Mucosa of gallbladder (tissue), 1 donor: Measurements from ENCODE around the gene TSPAN14. TPM values are rescaled to one million over a fixed set of nuclear protein-coding genes. Genes with fewer than 3 reads are reported as not detected.
"Not testable (repeated sequence)": the region's sequence is repeated elsewhere in the genome, so short reads cannot be mapped to it uniquely, and the experiment has no call there.

Experiments
- DNase-seq: peaks from one replicate; pipeline ENCODE4 v3.0.0-alpha.2; 2020; ENCODE audit warnings: low spot score
- total RNA-seq: library from RNA; stranded (reverse); gene quantifications from one replicate; pipeline ENCODE4 v1.2.1, GENCODE V29; 2021
- donor health status: DM: no; HTN: no; CAD: no.

Gene TSPAN14
- total RNA-seq, 1 donor from 2014 or later, result 124 TPM

DNA sequence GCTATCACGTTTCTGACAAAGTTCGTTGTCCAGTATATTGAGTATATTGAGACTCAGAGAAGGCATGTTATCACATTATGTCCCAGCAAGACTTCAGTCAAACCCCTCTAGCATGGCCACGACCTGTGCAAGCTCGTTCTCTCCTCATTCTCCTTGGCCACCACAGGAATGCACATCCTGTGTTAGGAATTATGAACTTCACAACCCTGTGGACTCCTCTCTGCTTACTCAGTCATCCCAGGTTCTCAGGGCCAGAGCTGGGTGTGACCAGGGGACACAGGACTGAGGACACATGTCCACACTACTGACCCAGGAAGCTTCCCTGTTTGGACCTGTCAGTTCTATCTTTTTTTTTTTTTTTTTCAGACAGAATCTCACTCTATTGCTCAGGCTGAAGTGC, 87.9 kb downstream of the TSPAN14 start:
- DNase-seq, result no peak

DNA sequence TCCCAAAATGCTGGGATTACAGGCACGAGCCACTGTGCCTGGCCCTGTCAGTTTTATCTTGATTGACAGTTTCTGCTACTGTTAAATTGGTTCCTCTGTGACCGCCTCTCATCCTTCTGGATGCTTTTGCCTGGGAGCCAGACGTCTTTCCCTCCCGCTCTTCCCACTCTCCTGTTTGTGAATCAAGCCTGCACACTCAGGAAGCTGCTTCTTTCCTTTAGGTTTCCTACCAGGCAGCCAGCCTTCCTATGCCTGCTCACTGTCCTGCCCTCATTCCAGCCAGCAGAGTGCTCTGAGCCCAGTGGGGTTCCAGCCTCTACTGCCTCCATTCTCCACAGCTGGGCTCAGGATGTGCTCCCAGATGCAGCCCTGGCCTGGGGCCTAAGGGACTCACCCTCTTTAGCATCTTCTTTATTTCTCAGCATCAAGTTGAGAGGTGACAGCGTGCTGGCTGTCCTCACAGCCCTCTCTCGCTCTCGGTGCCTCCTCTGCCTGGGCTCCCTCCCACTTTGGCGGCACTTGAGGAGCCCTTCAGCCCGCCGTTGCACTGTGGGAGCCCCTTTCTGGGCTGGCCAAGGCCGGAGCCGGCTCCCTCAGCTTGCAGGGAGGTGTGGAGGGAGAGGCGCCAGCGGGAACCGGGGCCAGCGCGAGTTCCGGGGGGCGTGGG, 88.7 kb downstream of the TSPAN14 start:
- DNase-seq, result no peak

DNA sequence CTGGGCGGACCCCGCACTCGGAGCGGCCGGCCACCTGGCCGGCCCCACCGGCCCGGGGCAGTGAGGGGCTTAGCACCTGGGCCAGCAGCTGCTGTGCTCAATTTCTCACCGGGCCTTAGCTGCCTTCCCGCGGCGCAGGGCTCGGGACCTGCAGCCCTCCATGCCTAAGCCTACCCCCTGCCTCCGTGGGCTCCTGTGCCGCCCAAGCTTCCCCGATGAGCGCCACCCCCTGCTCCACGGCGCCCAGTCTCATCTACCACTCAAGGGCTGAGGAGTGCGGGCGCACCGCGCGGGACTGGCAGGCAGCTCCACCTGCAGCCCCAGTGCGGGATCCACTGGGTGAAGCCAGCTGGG, 89.2 kb downstream of the TSPAN14 start:
- DNase-seq, result not testable (repeated sequence)

DNA sequence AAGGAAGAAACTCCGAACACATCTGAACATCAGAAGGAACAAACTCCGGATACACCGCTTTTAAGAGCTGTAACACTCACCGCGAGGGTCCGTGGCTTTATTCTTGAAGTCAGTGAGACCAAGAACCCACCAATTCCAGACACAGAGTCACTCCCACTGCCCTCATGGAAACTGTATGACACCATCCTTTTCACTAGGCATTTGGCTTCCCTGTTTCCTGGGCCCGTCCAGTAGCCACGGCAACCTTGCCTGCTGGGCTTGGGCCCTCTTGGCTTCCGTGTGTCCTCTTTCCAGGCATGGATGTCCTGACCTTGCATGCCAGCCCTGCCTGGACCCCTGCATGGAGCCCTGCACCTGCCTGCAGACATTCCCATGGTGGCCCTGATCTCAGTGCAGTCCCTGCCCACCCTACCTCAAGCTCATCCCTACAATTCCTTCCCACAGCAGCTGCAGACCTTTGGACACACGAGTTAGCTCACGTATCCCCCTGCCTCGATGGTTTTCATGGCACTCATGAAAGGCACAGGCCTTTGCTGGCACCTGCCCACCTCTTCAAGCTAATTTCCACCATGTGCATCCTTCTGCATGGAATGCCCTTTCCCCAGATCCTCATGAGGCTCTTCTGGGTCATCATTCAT, 90.3 kb downstream of the TSPAN14 start:
- no peak for DNase-seq

DNA sequence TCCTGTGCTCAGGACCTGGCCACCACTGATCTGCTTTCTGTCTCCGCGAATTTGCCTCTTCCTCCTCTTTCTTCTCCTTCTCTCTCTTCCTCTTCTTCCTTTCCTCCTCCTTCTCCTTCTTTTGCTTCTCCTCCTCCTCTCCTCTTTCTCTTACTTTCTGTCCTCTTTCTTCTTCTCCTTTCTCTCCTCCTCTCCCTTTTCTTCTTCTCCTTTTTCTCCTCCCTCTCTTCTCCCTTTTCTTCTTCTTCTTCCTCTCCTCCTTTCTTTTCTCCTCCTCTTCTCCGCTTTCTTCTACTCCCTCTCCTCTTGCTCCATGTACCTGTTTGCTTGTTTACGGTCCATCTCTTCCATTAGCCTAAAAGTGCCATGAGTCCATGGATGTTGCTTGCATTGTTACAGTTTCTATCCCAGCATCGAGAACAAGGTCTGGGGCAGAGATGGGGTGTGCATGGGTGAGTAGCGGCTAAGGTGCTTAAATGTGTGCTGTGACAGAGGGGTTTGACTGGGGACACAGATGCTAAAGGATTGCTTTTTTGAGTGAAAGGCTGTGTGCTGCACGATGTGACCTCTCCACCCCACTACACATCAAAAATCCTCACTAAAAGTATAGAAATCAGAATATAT, 91.3 kb downstream of the TSPAN14 start:
- DNase-seq, result no peak

DNA sequence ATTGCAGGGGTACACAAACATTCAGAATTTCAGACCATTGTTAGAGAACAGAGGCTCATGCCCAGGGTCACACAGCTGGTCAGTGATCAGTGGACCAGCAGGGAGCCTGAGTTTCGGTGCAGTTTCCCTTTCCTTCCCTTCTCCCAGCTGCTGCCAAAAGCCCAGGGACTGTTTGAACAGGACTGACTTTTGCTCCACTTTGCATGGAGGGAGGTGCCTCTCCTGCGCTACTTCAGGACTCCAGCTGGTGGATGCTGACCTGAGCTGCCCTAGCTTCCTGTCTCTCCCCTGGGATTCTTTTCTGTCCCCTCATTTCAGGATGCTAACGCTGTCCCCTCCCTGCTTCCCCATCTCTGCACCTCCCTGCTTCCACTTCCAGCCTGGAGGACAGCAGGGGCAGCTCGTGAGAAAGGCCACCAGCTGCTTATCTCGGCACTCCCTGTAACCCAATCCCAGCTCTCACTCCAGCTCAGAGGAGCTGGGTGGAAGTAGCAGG, 98.1 kb downstream of the TSPAN14 start:
- DNase-seq, result peak; percentile 22

DNA sequence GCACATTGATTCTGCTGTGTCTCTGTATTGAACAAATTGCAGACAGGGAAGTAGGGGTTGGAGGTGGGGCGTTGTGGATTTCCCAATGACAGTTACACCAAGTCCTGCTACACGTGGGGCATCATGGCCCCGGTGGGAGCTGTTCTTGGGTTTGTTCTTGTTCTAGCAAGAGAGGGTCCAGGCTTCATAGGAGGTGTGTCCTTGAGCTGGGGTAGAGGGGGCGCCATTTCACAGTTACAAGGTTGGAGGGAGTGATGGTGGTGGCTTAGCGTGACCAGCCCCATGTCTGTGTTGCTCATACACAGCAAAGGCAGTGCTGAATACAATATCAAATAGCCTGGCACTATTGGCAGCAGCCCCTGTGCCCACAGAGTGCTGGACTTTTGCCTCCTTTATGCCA, 99.3 kb downstream of the TSPAN14 start:
- peak; percentile 8 for DNase-seq

DNA sequence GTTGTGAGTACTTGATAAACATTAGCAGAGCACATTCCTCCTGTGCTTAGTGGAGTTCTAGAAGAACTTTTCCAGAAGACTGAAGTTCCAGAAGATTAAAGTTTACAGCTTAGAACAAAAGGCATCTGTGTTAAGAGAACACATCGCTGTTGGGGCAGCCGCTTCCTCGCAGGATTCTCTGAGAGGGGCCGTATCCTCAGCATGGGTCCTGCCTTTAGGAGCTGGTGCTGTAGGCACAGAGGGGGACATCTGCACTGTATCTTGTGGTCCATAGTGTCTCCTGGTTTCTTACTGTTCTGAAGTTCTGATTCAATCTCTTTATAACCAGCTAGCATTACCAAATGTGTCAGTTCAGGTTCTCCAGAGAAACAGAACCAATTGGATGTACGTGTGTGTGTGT, 99.9 kb downstream of the TSPAN14 start:
- no peak for DNase-seq

DNA sequence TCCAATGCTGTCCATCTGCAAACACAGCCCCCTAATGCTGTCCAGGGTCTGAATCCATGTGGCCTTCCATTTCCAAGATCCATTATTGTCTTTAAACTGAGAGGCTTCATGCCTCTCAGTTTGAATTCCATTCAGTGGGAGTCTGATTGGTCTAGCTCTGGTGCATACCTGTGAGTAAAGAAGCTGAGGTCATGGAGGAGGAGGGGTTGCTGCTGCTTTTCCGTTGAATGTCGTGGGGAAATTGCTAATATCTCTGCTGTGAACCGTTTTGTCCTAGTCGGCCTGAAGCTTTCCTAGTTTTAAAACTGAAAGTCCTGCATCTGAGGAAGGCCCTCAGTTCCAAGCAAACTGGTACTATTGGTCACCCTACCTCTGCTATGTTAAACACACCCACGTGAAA, 101.3 kb downstream of the TSPAN14 start:
- DNase-seq, result peak; percentile 0

DNA sequence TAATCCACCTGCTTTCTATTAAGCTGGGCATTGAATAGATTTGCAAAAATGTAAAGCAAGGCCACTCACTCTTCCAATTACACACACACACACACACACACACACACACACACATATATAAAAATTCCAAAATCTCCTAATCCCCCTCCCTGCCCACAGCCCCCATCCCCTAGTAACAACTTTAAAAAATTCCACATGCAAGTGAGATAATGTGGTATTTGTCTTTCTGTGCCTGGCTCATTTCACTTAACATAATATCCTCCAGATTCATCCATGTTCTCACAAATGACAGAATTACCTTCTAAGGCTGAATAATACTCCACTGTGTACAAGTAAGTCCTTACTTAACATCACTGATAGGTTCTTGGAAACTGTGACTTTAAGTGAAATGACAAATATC, 107.8 kb downstream of the TSPAN14 start:
- no peak for DNase-seq

DNA sequence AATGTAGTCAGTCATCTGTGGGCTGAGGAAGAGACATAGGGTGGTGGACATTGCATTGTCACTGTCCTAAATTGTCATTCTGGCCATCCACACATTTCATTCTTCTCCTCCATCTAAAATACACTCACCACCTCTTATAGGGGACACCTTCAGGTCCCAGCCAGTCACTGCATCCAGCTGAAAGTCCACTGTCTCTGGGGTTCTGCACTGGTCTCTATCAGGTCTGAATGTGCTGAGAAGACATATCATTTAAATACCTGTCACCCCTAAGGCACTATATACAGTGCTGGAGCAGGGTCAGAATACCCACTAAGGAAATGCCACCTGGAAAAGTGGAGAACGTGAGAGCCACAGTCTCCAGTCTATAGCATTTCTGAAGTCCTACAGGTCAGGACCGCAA, 113.2 kb downstream of the TSPAN14 start:
- peak; percentile 3 for DNase-seq

DNA sequence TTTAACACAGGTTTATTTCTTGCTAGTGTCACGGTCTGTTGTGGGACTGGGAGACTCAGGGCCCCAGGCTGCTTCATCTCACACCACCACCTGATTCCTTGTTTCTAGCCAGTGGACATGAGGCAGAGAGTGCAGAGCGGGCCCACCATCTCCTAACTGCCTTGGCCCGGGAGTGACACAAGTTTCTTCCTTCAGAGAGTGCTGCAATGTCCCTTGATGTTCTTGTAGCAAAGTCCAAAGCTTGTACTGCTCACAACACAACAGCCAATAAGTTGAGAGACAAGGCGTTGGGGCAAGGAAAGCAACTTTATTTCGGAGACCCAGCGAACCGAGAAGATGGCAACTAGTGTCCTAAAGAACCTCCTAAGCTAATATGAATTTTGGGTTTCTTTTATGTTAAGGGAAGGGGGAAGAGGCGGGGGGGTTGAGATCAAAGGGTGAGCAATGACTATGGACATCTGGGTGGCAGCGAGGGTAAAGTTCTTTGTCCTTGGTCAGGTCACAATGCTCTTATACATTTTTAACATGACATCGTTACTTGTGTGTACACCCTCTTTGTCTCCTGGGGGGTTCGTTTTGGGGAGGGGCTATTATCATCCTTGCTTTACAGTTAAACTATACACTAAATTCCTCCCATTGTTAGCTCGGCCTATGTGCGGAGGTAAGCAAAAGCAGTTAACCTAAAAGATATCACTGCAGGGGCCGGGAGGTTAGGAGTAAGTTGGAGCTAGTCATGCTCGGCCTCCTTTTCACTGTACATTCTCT, 115.2 kb downstream of the TSPAN14 start:
- DNase-seq, result peak; percentile 3

DNA sequence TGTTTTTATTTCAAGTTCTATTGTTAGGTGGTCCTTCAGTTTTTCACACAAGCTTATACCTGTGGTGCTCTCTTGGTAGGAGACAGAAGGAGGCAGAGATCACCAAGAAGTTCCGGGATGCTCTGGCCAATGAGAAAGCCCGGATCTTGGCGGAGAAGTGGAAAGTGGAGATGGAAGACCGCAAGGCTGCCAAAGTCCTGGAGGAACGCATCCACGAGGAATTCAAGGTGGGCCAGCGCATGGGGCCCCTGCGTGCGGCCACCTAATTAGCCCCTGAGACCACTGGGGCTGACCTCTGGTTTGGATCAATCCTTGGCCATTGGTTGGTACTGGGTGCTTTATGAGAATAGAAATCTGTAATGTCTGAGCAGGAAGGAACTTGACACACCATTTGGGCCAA, 117.2 kb downstream of the TSPAN14 start:
- DNase-seq, result peak; percentile 5

DNA sequence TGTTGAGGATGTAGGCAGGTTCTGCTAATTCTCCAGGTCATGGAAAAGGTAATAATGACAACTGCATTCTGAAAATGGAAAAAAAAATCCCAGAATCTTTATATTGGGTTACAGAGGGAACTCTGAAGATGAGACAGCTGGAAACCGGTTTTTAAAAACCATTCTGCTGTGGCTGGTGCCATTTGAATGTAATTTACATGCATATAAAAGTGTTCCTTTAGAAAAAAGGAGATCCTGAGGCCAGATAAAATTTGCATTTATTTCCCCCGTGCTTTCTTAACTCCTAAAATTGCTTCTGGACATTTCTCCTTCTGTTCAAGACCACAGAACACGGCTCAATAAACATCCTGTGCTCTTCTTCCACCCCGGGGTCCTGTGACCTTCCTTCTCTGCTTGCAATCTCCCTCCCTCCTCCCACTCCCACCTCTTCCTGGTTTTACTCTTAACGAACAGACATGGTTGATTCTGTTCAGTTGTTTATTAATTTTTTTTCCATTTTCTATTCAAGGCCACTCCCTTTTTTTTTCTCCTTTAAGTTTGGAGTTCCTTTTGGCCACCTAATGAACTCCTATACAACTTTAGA, 125.2 kb downstream of the TSPAN14 start:
- peak; percentile 1 for DNase-seq

DNA sequence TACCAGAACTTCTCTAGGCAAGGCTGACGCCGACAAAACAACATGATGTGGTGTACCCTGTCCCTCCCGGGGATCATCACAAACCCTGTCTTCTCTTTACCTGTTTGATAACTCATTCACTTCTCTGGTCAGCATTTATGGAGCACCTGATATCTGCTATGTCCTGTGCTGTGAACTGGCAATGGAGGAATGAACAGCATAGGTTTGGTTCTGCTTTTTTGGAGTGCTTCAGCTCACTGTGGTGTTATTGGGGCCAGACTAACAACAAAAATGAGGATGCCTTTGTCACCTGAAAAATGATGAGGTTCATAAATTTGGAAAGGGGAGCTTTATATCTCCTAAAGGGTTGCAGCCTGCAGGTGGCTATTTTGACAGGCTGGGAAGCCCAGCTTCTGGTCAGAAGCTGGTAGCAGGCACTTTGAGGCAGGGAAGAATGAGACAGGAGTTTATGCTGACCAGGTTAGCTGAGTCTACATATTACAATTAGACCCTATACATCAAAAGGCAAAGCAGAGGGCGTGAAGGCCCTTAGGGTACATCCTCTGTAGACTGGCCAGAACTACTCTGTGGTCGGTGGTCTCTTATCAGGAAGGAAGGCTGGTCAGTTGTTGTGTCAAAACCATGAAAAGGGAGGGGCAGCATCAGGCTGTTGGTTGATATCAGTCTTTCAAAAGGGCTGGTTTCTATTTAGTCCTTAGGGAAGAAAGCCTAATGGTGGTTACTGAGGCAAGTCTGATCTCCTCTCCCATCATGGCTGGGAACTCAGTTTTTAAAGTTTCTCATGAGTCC, 125.9 kb downstream of the TSPAN14 start:
- peak; percentile 4 for DNase-seq

DNA sequence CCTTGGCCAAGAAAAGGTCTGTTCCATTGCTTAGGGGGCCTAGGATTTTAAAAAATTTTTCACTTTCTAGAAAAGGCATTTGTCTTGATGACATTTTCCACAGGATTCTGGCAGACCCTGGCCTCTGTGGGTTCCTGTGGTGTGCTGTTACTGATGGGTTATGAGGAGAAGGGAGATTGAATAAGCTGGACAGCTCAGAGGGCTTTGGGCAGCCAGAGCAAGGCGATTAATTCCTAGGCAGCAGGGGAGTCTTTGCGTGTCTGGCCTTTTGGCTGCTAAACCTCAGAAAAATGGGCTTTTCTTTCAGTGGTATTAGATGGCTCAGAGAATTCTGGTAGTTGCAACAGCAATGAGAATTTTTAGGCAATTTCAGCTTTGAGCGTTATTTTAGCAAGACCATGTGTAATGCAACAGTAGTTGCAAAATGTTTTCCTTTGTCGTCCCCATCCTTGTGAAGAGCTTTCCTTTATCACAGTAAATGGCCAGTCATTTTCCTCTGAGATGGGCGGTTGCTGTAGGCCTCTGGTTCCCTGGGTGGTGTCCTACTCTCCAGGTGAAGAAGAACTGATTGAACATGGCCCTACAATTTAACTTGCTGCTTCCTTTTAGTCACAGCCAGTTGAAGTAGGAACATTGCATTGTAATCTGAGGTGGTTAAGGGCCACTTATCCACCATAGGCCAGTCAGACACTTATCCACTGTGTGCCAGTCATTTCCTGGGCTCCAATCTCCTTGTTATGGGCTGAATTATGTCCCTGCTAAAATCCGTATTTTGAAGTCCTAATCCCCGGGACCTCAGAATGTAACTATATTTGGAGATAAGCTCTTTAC, 126.7 kb downstream of the TSPAN14 start:
- peak; percentile 4 for DNase-seq

DNA sequence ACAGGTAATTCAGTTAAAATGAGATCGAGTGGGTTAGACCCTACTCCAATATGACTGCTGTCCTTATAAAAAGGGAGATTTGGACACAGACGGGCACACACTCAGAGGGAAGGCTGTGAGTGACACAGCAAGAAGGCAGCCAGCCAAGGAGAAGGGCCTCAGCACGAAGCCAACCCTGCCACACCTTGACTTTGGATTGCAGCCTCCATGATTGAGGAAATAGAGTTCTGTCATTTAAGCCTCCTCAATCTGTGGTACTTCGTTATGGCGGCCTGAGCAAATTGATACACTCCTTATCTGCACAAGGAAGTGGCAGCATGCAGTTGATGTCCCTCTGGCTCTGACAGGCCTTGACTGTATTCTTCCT, 127.3 kb downstream of the TSPAN14 start:
- peak; percentile 8 for DNase-seq

DNA sequence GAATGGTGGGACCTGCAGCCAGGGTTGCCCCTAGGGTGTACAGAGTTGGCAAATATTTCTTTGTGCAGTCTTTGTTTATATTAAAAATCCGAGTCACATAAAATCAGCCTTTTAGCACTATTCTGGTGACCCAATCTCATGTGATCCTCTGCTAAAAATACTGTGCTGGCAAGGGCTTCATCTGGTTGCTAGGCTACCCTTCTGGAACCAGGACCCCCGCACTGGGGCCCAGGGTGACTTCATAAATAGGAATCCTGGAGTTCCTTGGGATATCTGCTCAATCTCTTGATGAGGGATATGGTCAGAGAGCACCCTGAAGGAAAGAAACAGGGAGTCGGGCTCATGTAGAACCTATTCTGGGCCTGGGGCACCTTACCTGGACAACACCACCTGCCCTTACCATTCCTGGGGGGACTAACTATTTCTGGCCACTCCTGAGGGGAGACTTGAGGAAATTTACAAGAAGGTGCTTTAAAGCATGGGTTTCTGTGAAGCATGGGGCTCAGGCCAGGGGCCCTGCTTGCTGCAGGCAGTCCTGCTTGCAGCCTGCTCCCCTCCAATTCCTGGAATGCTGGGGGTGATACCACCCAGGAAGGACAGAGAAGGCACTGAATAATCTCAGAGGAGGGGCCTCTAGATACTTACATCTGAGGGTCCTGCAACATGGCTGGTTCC, 128.3 kb downstream of the TSPAN14 start:
- no peak for DNase-seq
